Endothelial cell of umbilical vein (primary cell): Measurements from ENCODE around the gene ANP32D. TPM values are rescaled to one million over a fixed set of nuclear protein-coding genes. Genes with fewer than 3 reads are reported as not detected.
"Not testable (repeated sequence)": the region's sequence is repeated elsewhere in the genome, so short reads cannot be mapped to it uniquely, and the experiment has no call there.

Experiments used
- BruUV-seq: library from RNA; stranded (reverse); fragments of 400-500 nt; replicated peaks from 2 replicates; lab custom pipeline; 2021; lab: Mats Ljungman, UMichigan
- CTCF ChIA-PET: fragments of 300-600, 350-600 bp; sonication (Branson Sonifier 250); formaldehyde crosslinking; loops from one replicate; lab custom pipeline; 2021; ENCODE audit warnings: antibody characterized with exemption, inconsistent platforms; lab: Charles Lee
- POLR2A ChIA-PET: fragments of 300-600, 350-600 bp; sonication (Branson Sonifier 250); formaldehyde crosslinking; loops from one replicate; lab custom pipeline; 2021; ENCODE audit warnings: antibody characterized with exemption, inconsistent platforms; lab: Charles Lee
- DNase-seq: peaks from one replicate; pipeline ENCODE4 v3.0.0-alpha.2; 2011; ENCODE audit warnings: low read depth, low spot score
- FAIRE-seq: peaks from 2 replicates; lab custom pipeline; 2011; peaks lifted over from hg19 to GRCh38; lab: Jason Lieb, UNC
- H2AFZ ChIP-seq: 2 replicates; pipeline ENCODE4 v1.6.0; 2012; ENCODE audit warnings: low read depth, low read length, control low read depth, inconsistent platforms
- H3K27ac ChIP-seq: 2 replicates; pipeline ENCODE4 v1.5.1; 2011; ENCODE audit warnings: low read depth, mild to moderate bottlenecking, control low read depth, low read length, moderate library complexity; ENCODE audit not compliant: insufficient read depth
- H3K27me3 ChIP-seq, 2 experiments: 2 replicates each; pipeline versions ENCODE4 v1.6.0 to v1.6.1; 2011; ENCODE audit warnings: low read length in 2 of 2, mixed read lengths in 1 of 2; ENCODE audit not compliant: control insufficient read depth in 2 of 2, insufficient read depth in 2 of 2
- H3K36me3 ChIP-seq, 2 experiments: 2 replicates in 1 of 2; 3 replicates in 1 of 2; pipeline ENCODE4 v1.5.1; 2011; ENCODE audit warnings: low read length in 2 of 2, mild to moderate bottlenecking in 1 of 2, moderate library complexity in 1 of 2; ENCODE audit not compliant: control insufficient read depth in 2 of 2, insufficient read depth in 2 of 2; ENCODE audit errors: extremely low read depth in 1 of 2
- H3K4me1 ChIP-seq: 3 replicates; pipeline ENCODE4 v1.5.1; 2011; ENCODE audit warnings: mild to moderate bottlenecking, low read length; ENCODE audit not compliant: control insufficient read depth, insufficient read depth; ENCODE audit errors: extremely low read depth
- H3K4me2 ChIP-seq: 2 replicates; pipeline ENCODE4 v1.6.1; 2011; ENCODE audit warnings: low read length, control low read depth, mixed read lengths; ENCODE audit not compliant: insufficient read depth
- H3K4me3 ChIP-seq, 3 experiments: fragments of 200-600 bp in 1 of 3; sonication (generic), shearing (Covaris generic) in 1 of 3; replicated peaks in 1 of 3; 2 replicates each; pipeline ENCODE4 v1.5.1; 2011 to 2016; ENCODE audit warnings: control low read depth in 3 of 3, low read length in 3 of 3, mild to moderate bottlenecking in 2 of 3, inconsistent platforms in 1 of 3, low read depth in 1 of 3, moderate library complexity in 1 of 3; ENCODE audit not compliant: insufficient read depth in 1 of 3
- H3K79me2 ChIP-seq: 2 replicates; pipeline ENCODE4 v1.6.0; 2012; ENCODE audit warnings: low read length, inconsistent platforms; ENCODE audit not compliant: control insufficient read depth, insufficient read depth
- H3K9ac ChIP-seq: replicated peaks from 2 replicates; pipeline ENCODE3; 2011; ENCODE audit warnings: low read length, control low read depth; ENCODE audit not compliant: insufficient read depth; ENCODE audit errors: extremely low read depth
- H3K9me1 ChIP-seq: replicated peaks from 3 replicates; pipeline ENCODE4 v1.6.0; 2011; ENCODE audit warnings: mild to moderate bottlenecking, low read length; ENCODE audit not compliant: control insufficient read depth, insufficient read depth; ENCODE audit errors: extremely low read depth
- H3K9me3 ChIP-seq: replicated peaks from 2 replicates; pipeline ENCODE4 v1.5.1; 2012; ENCODE audit warnings: low read length, inconsistent platforms; ENCODE audit not compliant: control insufficient read depth, insufficient read depth
- H4K20me1 ChIP-seq: replicated peaks from 2 replicates; pipeline ENCODE3; 2011; ENCODE audit warnings: mild to moderate bottlenecking, low read length; ENCODE audit not compliant: control insufficient read depth, insufficient read depth; ENCODE audit errors: extremely low read depth
- CTCF ChIP-seq, 2 donors: IDR thresholded peaks; 1 replicate in 1 of 2; 2 replicates in 1 of 2; pipeline ENCODE4 v1.5.1; 2011; ENCODE audit warnings: low read length in 2 of 2, mild to moderate bottlenecking in 2 of 2, moderate library complexity in 2 of 2, control low read depth in 1 of 2, inconsistent platforms in 1 of 2, low read depth in 1 of 2; ENCODE audit not compliant: insufficient read depth in 1 of 2; ENCODE audit errors: extremely low read depth in 1 of 2
- EZH2 ChIP-seq: IDR thresholded peaks from 2 replicates; pipeline ENCODE4 v1.6.1; 2012; ENCODE audit warnings: borderline replicate concordance, low read depth, mild to moderate bottlenecking, moderate library complexity, low read length, inconsistent platforms; ENCODE audit not compliant: severe bottlenecking
- FOS ChIP-seq: IDR thresholded peaks from 2 replicates; pipeline ENCODE4 v1.6.1; 2011; ENCODE audit warnings: mild to moderate bottlenecking, low read length, moderate library complexity, borderline replicate concordance; ENCODE audit not compliant: insufficient read depth
- GATA2 ChIP-seq: IDR thresholded peaks from 2 replicates; pipeline ENCODE4 v1.7.0; 2011; ENCODE audit warnings: low read depth, mild to moderate bottlenecking, moderate library complexity, mixed read lengths, low read length; ENCODE audit not compliant: insufficient read length, insufficient read depth
- JUN ChIP-seq: IDR thresholded peaks from 2 replicates; pipeline ENCODE4 v1.6.1; 2011; ENCODE audit warnings: borderline replicate concordance, low read depth; ENCODE audit not compliant: insufficient read length, insufficient read depth
- MAX ChIP-seq: IDR thresholded peaks from 2 replicates; pipeline ENCODE4 v1.6.1; 2011; ENCODE audit not compliant: insufficient read depth, insufficient read length
- MYC ChIP-seq: IDR thresholded peaks from one replicate; pipeline ENCODE4 v1.6.1; 2011; ENCODE audit warnings: mild to moderate bottlenecking, low read depth, low read length
- POLR2A ChIP-seq: IDR thresholded peaks from 2 replicates; pipeline ENCODE4 v1.6.1; 2012; ENCODE audit warnings: low read depth, mild to moderate bottlenecking, control low read depth, low read length
- POLR2AphosphoS5 ChIP-seq: IDR thresholded peaks from 2 replicates; pipeline ENCODE4 v1.6.1; 2012; ENCODE audit warnings: low read depth, mild to moderate bottlenecking, control low read depth, low read length, moderate library complexity; ENCODE audit not compliant: insufficient read depth
- dilution Hi-C: fragments of 300-500 bp; cut with MboI; formaldehyde crosslinking; loops from one replicate; pipeline ENCODE4 v1.15.0; 2019; ENCODE audit warnings: low sequenced_read_pairs; ENCODE audit not compliant: extremely low pct_ligation_motif_present
- intact Hi-C: fragments of 100-400 bp; cut with micrococcal nuclease; formaldehyde crosslinking; loops from one replicate; pipeline ENCODE4 v1.10.0; 2022
- polyA plus RNA-seq, 4 experiments: library from polyadenylated mRNA; depleted of rRNA in 3 of 4; stranded (reverse) in 3 of 4; unstranded in 1 of 4; fragments of >200 nt; gene quantifications; 2 replicates each; pipeline versions ENCODE4 v1.2.1 to v1.2.3, GENCODE V29; 2011 to 2012; ENCODE audit warnings: missing spikeins in 1 of 4
- total RNA-seq: library from RNA; stranded (reverse); gene quantifications from 2 replicates; pipeline ENCODE4 v1.2.3, GENCODE V29; 2021

Gene ANP32D
- total and polyA plus RNA-seq, 2 donors (not counting 3 experiments of a cell fraction or from before 2014, with no cell fraction given): not detected

GRCh38 chr12:48489012-48489411 lies 16.7 kb downstream of the ANP32D start:
- Histone ChIP-seq H4K20me1 (no peaks in the 10 kb centered on the region), H3K27ac (no peak overlapping the region), H3K9me3 (no peaks in the 10 kb centered on the region), H3K9me1 (no peaks in the 10 kb centered on the region), H3K27me3 (peaks cover 3 to 8% of the 10 kb centered on the region in 2 experiments), H3K4me2 (no peak overlapping the region), H3K9ac (no peak overlapping the region), H3K4me1 (no peaks in the 10 kb centered on the region), H2AFZ (no peak overlapping the region), H3K79me2 (no peaks in the 10 kb centered on the region), H3K4me3 (no peak overlapping the region), H3K36me3 (no peaks in the 10 kb centered on the region)
- dilution Hi-C loops: no loop called here
- CTCF ChIA-PET: no interaction called here
- POLR2A ChIA-PET: no interaction called here
- BruUV-seq: no TSS peak
- TF ChIP-seq MYC (no peak), CTCF (IDR thresholded peaks at IDR 0.05; ENCODE audit: extremely low read depth in 1 of 2, insufficient read depth in 1 of 2, low read depth in 1 of 2, low read length in 2 of 2) (no peak), FOS (no peak), GATA2 (no peak), POLR2A (no peak), EZH2 (no peak), POLR2AphosphoS5 (no peak), MAX (no peak), JUN (no peak)
- FAIRE-seq (peak; percentile 15), DNase-seq (no peak)
- intact Hi-C loops: no loop called here

GRCh38 chr12:48489456-48489855 lies 17.1 kb downstream of the ANP32D start:
- CTCF ChIA-PET, dilution Hi-C loops, H3K4me2 ChIP-seq, H3K9ac ChIP-seq, DNase-seq, H3K4me1 ChIP-seq, H4K20me1 ChIP-seq, BruUV-seq, intact Hi-C loops, FAIRE-seq, H3K79me2 ChIP-seq, H3K27ac ChIP-seq, H3K9me1 ChIP-seq, H3K4me3 ChIP-seq, POLR2A ChIA-PET, H3K27me3 ChIP-seq, H2AFZ ChIP-seq, H3K9me3 ChIP-seq, H3K36me3 ChIP-seq: not testable (repeated sequence)

GRCh38 chr12:48500281-48500680 lies 27.9 kb downstream of the ANP32D start:
- H3K4me1 ChIP-seq, H3K36me3 ChIP-seq, H3K79me2 ChIP-seq, H3K9me3 ChIP-seq, H3K9me1 ChIP-seq, H4K20me1 ChIP-seq, CTCF ChIA-PET, dilution Hi-C loops, FAIRE-seq, intact Hi-C loops, BruUV-seq, DNase-seq, H3K4me2 ChIP-seq, H3K9ac ChIP-seq, H2AFZ ChIP-seq, POLR2A ChIA-PET, H3K27ac ChIP-seq, H3K4me3 ChIP-seq: not testable (repeated sequence)
- peaks cover 0 to 12% of the 10 kb centered on the region in 2 experiments for H3K27me3 ChIP-seq
